Inflammatory macrophage treated with lipopolysaccharide for 4 hours (primary cell): ENCODE measurements around the gene GLRX2.

ENCODE experiments used
- DNase-seq: peaks from one replicate; pipeline ENCODE4 v3.0.0-alpha.2; 2020

Gene GLRX2

DNA sequence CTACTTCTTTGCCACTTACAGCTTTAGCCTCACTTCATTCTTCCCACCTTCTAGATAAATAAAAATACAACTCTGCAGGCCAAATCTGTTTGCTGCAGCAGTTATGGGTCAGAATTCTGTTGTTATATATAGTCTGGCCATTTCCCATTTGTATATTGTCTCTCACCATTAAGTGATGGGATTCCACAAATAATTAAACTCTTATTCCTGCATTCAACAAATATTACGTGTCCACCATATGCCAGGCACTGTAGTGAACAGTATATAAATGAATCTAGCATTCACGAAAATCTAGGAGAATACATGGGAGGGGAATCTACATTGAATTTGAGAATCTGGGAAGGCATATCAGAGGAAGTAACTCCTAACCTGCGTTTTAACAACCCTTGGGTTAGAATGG lies 5.7 kb upstream of the GLRX2 start:
- DNase-seq = no peak

DNA sequence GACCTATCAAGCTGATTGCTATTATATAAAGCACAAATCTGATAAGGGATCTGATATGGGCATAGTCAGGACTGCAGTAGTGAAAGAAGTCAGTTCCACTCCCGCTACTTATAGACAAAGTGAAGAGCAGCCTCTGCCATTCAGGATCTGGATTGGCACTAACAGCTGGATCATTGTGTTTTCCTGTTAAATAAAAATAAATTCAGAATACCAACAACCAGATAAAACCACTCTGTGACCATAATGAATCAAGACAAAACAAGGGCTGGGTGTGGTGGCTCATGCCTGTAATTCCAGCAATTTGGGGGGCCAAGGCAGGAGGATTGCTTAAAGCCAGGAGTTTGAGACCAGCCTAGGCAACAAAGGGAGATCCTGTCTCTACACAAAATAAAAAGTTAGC lies 5.0 kb upstream of the GLRX2 start:
- no peak for DNase-seq

GRCh38 chr1:193109619-193110018 lies 4.4 kb upstream of the GLRX2 start:
- no peak for DNase-seq

DNA sequence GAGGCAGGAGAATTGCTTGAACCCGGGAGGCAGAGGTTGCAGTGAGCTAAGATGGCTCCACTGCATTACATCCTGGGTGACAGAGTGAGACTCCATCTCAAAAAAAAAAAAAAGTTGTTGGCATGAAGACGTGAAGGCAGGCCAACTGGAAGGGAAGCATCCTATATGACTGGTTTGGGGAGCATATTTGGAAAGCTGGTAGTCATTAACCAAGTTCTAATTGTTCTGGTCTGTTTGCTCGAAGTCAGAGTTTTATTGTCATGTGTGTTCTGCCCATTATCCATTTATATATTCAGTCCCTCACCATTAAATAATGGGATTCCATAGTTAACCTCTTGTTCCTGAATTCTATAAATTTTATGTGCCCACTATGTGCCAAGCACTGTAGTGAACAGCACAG lies 3.3 kb upstream of the GLRX2 start:
- no peak for DNase-seq

- no peak for DNase-seq
Measured at GRCh38 chr1:193105821-193106177, 585 bp upstream of the GLRX2 start.

GRCh38 chr1:193104502-193104906 lies 710 bp downstream of the GLRX2 start:
- peak; percentile 77 for DNase-seq

DNA sequence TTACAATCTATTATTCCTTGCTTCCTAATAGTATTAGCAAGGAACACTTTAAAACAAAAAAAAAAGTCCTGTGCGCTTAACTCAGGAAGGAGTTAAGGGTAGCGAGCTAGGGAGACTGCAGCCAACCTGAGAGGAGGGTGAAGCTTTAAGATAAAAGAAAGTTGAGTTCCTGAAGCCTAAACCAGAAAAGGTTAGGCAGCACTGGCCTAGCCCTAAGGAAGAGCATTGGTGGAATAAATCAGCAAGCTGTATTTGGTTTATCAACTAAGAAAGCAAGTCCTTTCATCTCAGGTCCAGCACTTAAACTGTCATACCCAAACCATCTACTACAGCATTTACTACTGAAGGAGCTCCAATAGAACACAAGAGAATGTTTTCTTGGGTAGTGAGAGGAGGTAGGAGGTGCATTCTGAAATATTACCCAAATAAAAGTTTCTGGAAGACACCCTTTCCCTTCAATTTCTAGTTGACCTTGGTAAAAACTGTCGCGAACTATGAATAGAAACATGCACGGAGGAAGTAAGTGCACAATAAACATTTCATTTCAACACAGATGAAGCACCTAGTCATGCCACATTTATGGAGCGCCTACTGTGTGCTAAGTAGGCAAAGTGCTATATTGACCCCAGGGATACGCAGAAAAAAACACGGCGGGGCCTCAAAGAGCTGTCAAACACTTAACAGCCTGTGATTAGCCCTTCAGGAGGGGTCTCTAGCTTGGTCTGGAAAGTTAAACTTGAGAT lies 1.3 kb downstream of the GLRX2 start:
- DNase-seq = no peak

- DNase-seq = peak; percentile 18
Measured at GRCh38 chr1:193102662-193103061, 2.6 kb downstream of the GLRX2 start.

DNA sequence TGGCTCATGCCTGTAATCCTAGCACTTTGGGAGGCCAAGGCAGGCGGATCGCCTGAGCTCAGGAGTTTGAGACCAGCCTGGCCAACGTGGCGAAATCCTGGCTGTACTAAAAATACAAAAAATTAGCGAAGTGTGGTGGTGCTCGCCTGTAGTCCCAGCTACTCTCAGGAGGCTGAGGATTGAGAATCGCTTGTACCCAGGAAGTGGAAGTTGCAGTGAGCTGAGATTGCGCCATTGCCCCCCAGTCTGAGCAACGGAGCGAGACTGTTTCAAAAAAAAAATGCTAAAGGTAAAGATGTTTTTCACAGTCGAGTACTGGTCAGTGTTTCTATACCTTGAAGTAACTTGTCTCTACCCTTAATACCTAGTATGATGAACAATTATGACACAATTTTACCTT lies 11.1 kb downstream of the GLRX2 start:
- DNase-seq = no peak

- DNase-seq = no peak
Measured at GRCh38 chr1:193090865-193091264, 14.3 kb downstream of the GLRX2 start.

DNA sequence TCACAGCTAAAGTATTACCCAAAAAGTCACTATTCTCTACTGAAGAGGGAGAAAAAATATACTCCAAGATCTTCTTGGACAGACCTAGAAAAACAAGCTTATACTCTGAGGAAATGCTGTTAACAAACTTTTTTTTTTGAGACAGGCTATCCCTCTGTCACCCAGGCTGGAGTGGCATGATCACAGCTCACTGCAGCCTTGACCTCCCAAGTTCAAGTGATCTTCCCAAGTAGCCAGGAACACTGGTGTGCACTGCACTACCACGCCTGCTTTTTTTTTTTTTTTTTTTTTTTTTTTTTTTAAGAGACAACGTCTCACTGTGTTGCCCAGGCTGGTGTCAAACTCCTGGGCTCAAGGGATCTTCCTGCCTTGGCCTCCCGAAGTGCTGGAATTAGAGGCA lies 17.3 kb downstream of the GLRX2 start:
- no peak for DNase-seq

- DNase-seq = no peak
Measured at GRCh38 chr1:193086342-193086741, 18.9 kb downstream of the GLRX2 start.

DNA sequence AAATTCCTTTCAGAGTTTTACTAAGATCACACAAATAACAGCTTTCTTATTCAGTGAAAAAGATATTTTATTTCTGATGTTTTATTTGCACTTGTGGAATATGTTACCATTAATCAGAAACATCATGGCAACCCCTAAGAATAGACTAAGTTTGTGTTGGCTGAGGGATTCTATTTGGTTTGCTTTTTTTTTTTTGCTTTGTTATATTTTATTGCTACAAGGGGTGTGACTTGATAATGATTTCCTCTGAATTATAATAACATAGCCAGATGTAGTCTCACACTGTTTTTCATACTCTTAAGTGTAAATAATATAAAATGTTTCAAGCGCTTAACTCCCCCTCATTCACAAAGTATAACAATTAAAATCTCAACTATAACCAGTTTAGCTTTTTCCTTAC lies 20.0 kb downstream of the GLRX2 start:
- DNase-seq = no peak

DNA sequence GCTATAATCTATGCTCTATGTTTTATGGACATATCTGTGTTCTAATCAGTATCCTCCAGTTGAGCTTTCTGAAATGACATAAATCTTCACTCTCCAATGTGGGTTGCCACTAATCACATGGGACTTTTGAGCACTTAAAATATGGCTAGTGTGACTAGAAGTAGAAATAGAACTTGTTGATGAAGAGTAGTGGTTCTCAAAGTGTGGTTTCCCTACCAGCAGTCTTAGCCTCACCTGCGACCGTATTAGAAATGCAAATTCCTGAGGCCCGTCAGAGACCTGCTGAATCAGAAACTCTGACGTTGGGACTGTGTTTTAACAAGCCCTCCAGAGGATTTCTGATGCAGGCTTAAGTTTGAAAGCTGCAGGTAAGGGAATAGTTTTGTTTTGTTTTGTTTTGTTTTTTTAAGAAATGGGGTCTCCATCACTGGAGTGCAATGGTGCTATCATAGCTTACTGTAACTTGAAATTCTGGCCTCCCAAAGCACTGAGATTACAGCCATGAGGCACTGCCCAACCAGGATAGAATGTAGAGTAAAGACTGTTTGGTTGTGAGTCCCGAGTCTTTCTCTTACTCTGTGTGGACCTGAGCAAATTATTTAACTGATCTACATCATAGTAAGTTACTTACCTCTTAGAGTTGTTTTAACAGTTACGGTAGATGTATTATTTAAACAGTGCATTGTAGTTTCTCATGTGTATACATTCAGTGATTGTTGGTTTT lies 21.7 kb downstream of the GLRX2 start:
- no peak for DNase-seq

GRCh38 chr1:193079187-193079586 lies 26.0 kb downstream of the GLRX2 start:
- DNase-seq = no peak

- no peak for DNase-seq
Measured at GRCh38 chr1:193077991-193078390, 27.2 kb downstream of the GLRX2 start.

GRCh38 chr1:193070942-193071341 lies 34.3 kb downstream of the GLRX2 start:
- DNase-seq = no peak

DNA sequence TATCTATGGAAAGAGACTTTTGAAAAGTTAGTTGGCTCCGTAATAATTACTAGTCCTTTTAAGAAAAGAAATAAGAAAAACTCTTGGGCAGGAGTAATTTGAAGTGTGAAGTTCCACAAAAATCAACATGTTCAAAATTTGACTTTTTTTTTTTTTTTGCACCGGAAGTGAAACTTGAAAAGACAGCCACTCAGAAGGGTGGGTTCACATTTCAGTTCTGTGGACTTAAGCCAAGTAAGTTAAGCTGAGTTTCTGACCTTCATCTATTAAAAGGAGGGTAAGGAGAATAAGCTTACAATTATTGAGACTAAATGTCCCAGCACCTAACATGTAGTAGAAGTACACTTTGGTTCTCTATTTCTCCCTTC lies 34.8 kb downstream of the GLRX2 start:
- DNase-seq = no peak

GRCh38 chr1:193069748-193070385 lies 35.3 kb downstream of the GLRX2 start:
- DNase-seq = no peak

DNA sequence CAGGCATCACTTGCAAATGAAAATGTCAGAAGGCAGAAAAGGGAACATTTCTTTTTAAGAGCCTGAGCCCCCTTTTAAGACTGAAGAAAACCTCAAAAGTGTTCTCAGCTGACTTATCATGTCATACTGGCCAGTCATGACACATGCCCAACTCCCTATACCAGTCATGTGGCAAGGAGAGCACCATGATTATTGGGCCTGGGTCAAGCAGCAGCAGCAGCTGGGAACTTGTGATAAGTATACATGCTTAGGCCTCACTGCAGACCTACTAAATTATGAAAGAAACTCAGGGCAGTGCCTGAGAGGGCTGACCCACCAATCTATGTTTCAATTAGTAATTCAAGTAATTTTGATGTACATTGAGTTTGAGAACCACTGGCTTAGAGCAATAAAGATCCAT lies 37.2 kb downstream of the GLRX2 start:
- no peak for DNase-seq

GRCh38 chr1:193066606-193067005 lies 38.6 kb downstream of the GLRX2 start:
- no peak for DNase-seq

- DNase-seq = no peak
Measured at GRCh38 chr1:193065954-193066353, 39.3 kb downstream of the GLRX2 start.

DNA sequence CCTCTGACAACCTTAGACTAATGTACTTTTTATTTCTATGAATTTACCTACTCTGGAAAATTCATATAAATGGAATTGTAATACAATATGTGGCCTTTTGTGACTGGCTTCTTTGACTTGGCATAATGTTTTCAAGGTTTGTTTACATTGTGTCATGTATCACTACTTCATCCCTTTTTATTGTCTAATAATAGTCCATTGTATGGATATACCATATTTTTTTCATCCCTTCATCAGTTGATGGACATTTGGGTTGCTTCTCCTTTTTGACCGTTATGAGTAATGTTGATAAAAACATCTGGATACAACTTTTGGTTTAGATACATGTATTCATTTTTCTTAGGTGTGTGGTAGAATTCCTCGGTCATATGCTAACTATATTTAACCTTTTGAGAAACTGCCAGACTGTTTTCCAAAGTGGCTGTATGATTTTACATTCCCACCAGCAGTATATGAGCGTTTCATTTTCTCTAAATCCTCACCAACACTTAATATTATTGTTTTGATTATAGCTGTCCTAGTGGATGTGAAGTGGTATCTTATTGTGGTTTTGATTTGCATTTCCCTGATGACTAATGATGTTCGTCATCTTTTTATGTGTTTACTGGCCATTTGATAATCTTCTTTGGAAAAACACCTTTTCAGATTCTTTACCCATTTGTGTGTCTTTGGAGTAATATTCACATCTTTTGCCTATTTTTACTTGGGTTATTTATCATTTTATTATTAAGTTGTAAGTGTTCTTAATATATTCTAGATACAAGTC lies 42.3 kb downstream of the GLRX2 start:
- DNase-seq = no peak

- peak; percentile 26 for DNase-seq
Measured at GRCh38 chr1:193060938-193061337, 44.3 kb downstream of the GLRX2 start.
